GM12891 (cell line): ENCODE results near the gene STX3.

Experiments
- POLR2A ChIP-seq: IDR thresholded peaks from 2 replicates; pipeline ENCODE4 v1.6.1; 2011; ENCODE audit warnings: low read depth, low read length, control low read depth
- POLR2AphosphoS5 ChIP-seq: IDR thresholded peaks from 2 replicates; pipeline ENCODE4 v1.6.1; 2011; ENCODE audit warnings: low read depth, low read length, control low read depth
- POU2F2 ChIP-seq: IDR thresholded peaks from 2 replicates; pipeline ENCODE4 v1.6.1; 2011; ENCODE audit warnings: low read depth, mild to moderate bottlenecking, control low read depth, low read length, moderate library complexity
- SPI1 ChIP-seq: IDR thresholded peaks from 2 replicates; pipeline ENCODE4 v1.6.1; 2011; ENCODE audit warnings: low read depth, low read length, control low read depth
- TAF1 ChIP-seq: IDR thresholded peaks from 2 replicates; pipeline ENCODE4 v1.6.1; 2011; ENCODE audit warnings: low read depth, low read length, control low read depth

GRCh38 chr11:59730896-59731565 lies 24.1 kb upstream of the STX3 start:
- TF ChIP-seq POLR2AphosphoS5 (no peak), TAF1 (no peak), POLR2A (no peak), POU2F2 (no peak), SPI1 (no peak)
